ENCODE measurements around the gene TRPM1.

DNA sequence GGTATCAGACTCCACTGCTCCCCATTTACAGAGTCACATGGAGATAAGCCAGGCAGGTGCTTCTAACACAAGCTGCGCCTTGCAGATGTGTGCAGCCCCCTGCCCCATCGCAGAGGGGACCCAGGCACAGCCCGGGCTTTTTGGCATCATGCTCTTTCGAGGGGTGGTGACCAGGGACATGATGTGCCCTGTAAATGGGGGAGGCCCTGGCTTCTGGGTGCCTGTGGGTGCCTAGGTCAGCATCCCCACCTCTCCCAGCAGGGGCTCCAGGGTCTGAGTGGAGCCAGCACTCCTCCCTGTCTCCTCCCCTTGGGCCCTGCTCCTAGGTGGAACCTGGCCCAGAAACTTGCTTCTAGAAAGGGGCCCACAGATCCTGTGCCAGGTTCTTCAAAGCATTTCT is 15.2 kb downstream of the TRPM1 start:
- TF ChIP-seq CTCF (IDR thresholded peaks at IDR 0.05) (no peak), POLR2A (IDR thresholded peaks at IDR 0.05) (no peak)
